ENCODE measurements around the gene HPCAL1.

GRCh38 chr2:10320575-10320931, 17.8 kb downstream of the HPCAL1 start:
- TF ChIP-seq CTCF (IDR thresholded peaks at IDR 0.05; ENCODE audit: control extremely low read depth in 1 of 3, insufficient read depth in 1 of 3, low read depth in 1 of 3, low read length in 3 of 3) (no peak), EZH2 (IDR thresholded peaks at IDR 0.05; ENCODE audit: low read depth, low read length, severe bottlenecking) (no peak), POLR2A (IDR thresholded peaks at IDR 0.05; ENCODE audit: control extremely low read depth in 1 of 2, low read depth in 2 of 2, low read length in 2 of 2) (no peak), ATF3 (IDR thresholded peaks at IDR 0.05; ENCODE audit: insufficient read depth, low read depth, low read length) (no peak)
